ENCODE measurements around the gene GPR32.

- TF ChIP-seq, protein P1, sequence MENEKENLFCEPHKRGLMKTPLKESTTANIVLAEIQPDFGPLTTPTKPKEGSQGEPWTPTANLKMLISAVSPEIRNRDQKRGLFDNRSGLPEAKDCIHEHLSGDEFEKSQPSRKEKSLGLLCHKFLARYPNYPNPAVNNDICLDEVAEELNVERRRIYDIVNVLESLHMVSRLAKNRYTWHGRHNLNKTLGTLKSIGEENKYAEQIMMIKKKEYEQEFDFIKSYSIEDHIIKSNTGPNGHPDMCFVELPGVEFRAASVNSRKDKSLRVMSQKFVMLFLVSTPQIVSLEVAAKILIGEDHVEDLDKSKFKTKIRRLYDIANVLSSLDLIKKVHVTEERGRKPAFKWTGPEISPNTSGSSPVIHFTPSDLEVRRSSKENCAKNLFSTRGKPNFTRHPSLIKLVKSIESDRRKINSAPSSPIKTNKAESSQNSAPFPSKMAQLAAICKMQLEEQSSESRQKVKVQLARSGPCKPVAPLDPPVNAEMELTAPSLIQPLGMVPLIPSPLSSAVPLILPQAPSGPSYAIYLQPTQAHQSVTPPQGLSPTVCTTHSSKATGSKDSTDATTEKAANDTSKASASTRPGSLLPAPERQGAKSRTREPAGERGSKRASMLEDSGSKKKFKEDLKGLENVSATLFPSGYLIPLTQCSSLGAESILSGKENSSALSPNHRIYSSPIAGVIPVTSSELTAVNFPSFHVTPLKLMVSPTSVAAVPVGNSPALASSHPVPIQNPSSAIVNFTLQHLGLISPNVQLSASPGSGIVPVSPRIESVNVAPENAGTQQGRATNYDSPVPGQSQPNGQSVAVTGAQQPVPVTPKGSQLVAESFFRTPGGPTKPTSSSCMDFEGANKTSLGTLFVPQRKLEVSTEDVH (IDR thresholded peaks at IDR 0.05; ENCODE audit: low read depth, partially characterized antibody), result no peak
- TF ChIP-seq POLR2AphosphoS5 (IDR thresholded peaks at IDR 0.05; ENCODE audit: low read length) (no peak), JUNB (IDR thresholded peaks at IDR 0.05) (no peak)
Observed at GRCh38 chr19:50799547-50799851, 29.2 kb downstream of the GPR32 start.

Data from GM12878 (cell line).